Neural progenitor cell (in vitro differentiated cells): ENCODE data around the gene TAS2R7.

ENCODE experiments used
- EZH2 ChIP-seq: fragments of 200-600 bp; sonication (generic); IDR thresholded peaks from 2 replicates; pipeline ENCODE4 v1.6.1; 2017; ENCODE audit warnings: antibody characterized with exemption, mild to moderate bottlenecking, moderate library complexity
- EZH2phosphoT487 ChIP-seq: fragments of 200-600 bp; sonication (generic); IDR thresholded peaks from 2 replicates; pipeline ENCODE4 v1.6.1; 2017; ENCODE audit warnings: antibody characterized with exemption
- TF ChIP-seq, protein P1 (sequence below): fragments of 200-600 bp; sonication (generic); IDR thresholded peaks from 2 replicates; pipeline ENCODE4 v1.5.1; 2017; ENCODE audit warnings: antibody characterized with exemption, mild to moderate bottlenecking

DNA sequence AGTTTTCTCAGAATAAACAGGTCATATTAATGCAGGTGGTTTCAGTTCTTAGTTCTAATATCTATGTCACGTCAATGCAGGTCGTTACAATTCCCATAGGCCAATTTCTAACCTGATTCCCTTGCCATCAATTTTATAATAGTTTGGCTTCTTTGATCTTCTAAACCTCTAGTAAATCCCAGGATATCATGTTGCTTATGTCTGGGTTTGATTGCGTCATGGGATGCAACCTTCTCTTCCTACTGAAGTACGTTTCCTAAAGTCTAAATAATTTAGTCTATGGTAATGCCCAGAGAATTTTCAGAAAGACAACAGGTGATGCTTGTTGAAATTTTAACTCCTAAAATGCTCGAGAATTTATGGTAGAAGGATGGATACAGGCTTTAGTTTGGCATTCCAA, 19.2 kb downstream of the TAS2R7 start:
- TF ChIP-seq, protein P1, sequence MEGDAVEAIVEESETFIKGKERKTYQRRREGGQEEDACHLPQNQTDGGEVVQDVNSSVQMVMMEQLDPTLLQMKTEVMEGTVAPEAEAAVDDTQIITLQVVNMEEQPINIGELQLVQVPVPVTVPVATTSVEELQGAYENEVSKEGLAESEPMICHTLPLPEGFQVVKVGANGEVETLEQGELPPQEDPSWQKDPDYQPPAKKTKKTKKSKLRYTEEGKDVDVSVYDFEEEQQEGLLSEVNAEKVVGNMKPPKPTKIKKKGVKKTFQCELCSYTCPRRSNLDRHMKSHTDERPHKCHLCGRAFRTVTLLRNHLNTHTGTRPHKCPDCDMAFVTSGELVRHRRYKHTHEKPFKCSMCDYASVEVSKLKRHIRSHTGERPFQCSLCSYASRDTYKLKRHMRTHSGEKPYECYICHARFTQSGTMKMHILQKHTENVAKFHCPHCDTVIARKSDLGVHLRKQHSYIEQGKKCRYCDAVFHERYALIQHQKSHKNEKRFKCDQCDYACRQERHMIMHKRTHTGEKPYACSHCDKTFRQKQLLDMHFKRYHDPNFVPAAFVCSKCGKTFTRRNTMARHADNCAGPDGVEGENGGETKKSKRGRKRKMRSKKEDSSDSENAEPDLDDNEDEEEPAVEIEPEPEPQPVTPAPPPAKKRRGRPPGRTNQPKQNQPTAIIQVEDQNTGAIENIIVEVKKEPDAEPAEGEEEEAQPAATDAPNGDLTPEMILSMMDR: no peak
- TF ChIP-seq EZH2: no peak
- no peak for TF ChIP-seq EZH2phosphoT487
